Suprapubic skin (tissue), 4 donors: ENCODE measurements around the gene IRS2.

Source experiments
- CTCF ChIP-seq, 2 donors: fragments of 200-600 bp in 1 of 2; fragments of 450-650 bp in 1 of 2; sonication (generic) in 1 of 2; IDR thresholded peaks; one replicate each; pipeline ENCODE4 v1.5.1; 2016 to 2019; ENCODE audit warnings: antibody characterized with exemption in 2 of 2, mild to moderate bottlenecking in 1 of 2, moderate library complexity in 1 of 2
- EP300 ChIP-seq: sonication (generic); formaldehyde crosslinking; IDR thresholded peaks from one replicate; pipeline ENCODE4 v1.6.1; 2017; ENCODE audit warnings: antibody characterized with exemption
- POLR2A ChIP-seq, 2 donors: fragments of 450-650 bp; IDR thresholded peaks; one replicate each; pipeline ENCODE4 v1.6.1; 2017; ENCODE audit warnings: antibody characterized with exemption in 2 of 2, mild to moderate bottlenecking in 2 of 2, moderate library complexity in 2 of 2
- POLR2AphosphoS5 ChIP-seq, 3 donors: sonication (generic); formaldehyde crosslinking; IDR thresholded peaks; one replicate each; pipeline ENCODE4 v1.6.1; 2017; ENCODE audit warnings: antibody characterized with exemption in 3 of 3

GRCh38 chr13:109821103-109821502, 34.7 kb upstream of the IRS2 start:
- TF ChIP-seq EP300 (no peak), CTCF (IDR thresholded peaks at IDR 0.05) (no peak), POLR2AphosphoS5 (IDR thresholded peaks at IDR 0.05) (no peak), POLR2A (IDR thresholded peaks at IDR 0.05) (no peak)
